HepG2 (cell line): Measurements from ENCODE around the gene MAT2A. TPM values are rescaled to one million over a fixed set of nuclear protein-coding genes. Genes with fewer than 3 reads are reported as not detected.

ENCODE experiments used
- ATF5 ChIP-seq: sonication (generic); formaldehyde crosslinking; IDR thresholded peaks from 2 replicates; pipeline ENCODE4 v1.4.0; 2020; ENCODE audit warnings: mild to moderate bottlenecking, low read depth, missing genetic modification reagents
- BCL6 ChIP-seq: IDR thresholded peaks from 2 replicates; pipeline ENCODE4 v1.6.1; 2016; ENCODE audit warnings: missing genetic modification reagents, missing compliant biosample characterization
- DNMT3B ChIP-seq: conservative IDR thresholded peaks from 2 replicates; pipeline ENCODE4 v1.6.1; 2016; ENCODE audit warnings: missing biosample characterization, control low read depth
- FOXP1 ChIP-seq, 2 experiments: fragments of 450-650 bp in 1 of 2; IDR thresholded peaks; 2 replicates each; pipeline ENCODE4 v1.6.1; 2017 to 2018; ENCODE audit warnings: antibody characterized with exemption in 1 of 2
- HMGXB4 ChIP-seq, 2 experiments: sonication (generic) in 1 of 2; formaldehyde crosslinking in 1 of 2; IDR thresholded peaks; 2 replicates each; pipeline versions ENCODE4 v1.4.0 to v1.6.1; 2018 to 2020; ENCODE audit warnings: missing genetic modification reagents in 2 of 2, borderline replicate concordance in 1 of 2, low read depth in 1 of 2, mild to moderate bottlenecking in 1 of 2, missing biosample characterization in 1 of 2
- IRX3 ChIP-seq: sonication (generic); formaldehyde crosslinking; IDR thresholded peaks from 2 replicates; pipeline ENCODE4 v1.8.1; 2023; ENCODE audit warnings: mild to moderate bottlenecking, low read depth, missing genetic modification reagents, borderline replicate concordance
- JUNB ChIP-seq: sonication (generic); formaldehyde crosslinking; IDR thresholded peaks from 2 replicates; pipeline ENCODE4 v1.8.0; 2022; ENCODE audit warnings: missing genetic modification reagents, mild to moderate bottlenecking, borderline replicate concordance
- KLF6 ChIP-seq: IDR thresholded peaks from 2 replicates; pipeline ENCODE4 v1.8.0; 2016; ENCODE audit warnings: missing biosample characterization, missing genetic modification reagents
- NRL ChIP-seq: sonication (generic); formaldehyde crosslinking; IDR thresholded peaks from 2 replicates; pipeline ENCODE4 v1.5.0; 2020; ENCODE audit warnings: missing genetic modification reagents, mild to moderate bottlenecking, moderate library complexity, borderline replicate concordance
- PHB2 ChIP-seq: fragments of 450-650 bp; IDR thresholded peaks from 2 replicates; pipeline ENCODE4 v1.6.1; 2018; ENCODE audit not compliant: partially characterized antibody
- PHF8 ChIP-seq: sonication (generic); formaldehyde crosslinking; IDR thresholded peaks from 2 replicates; pipeline ENCODE4 v1.5.0; 2020; ENCODE audit warnings: missing genetic modification reagents
- POGK ChIP-seq: sonication (generic); formaldehyde crosslinking; conservative IDR thresholded peaks from 2 replicates; pipeline ENCODE4 v1.8.0; 2022; ENCODE audit warnings: mild to moderate bottlenecking, moderate library complexity, missing genetic modification reagents
- RAD21 ChIP-seq: fragments of 450-650 bp; formaldehyde crosslinking; IDR thresholded peaks from 2 replicates; pipeline ENCODE4 v1.5.0; 2020; ENCODE audit warnings: mild to moderate bottlenecking
- SP140L ChIP-seq: sonication (generic); formaldehyde crosslinking; IDR thresholded peaks from 2 replicates; pipeline ENCODE4 v1.4.0; 2020; ENCODE audit warnings: missing genetic modification reagents, borderline replicate concordance
- TP53 ChIP-seq: sonication (generic); formaldehyde crosslinking; conservative IDR thresholded peaks from 2 replicates; pipeline ENCODE4 v1.4.0; 2020; ENCODE audit warnings: missing genetic modification reagents
- YEATS4 ChIP-seq: sonication (generic); formaldehyde crosslinking; IDR thresholded peaks from 2 replicates; pipeline ENCODE4 v1.4.0; 2020; ENCODE audit warnings: missing genetic modification reagents, borderline replicate concordance
- ZBTB25 ChIP-seq: IDR thresholded peaks from 2 replicates; pipeline ENCODE4 v1.6.1; 2018; ENCODE audit warnings: missing genetic modification reagents
- ZBTB34 ChIP-seq: sonication (generic); formaldehyde crosslinking; IDR thresholded peaks from 2 replicates; pipeline ENCODE4 v1.8.0; 2022; ENCODE audit warnings: mild to moderate bottlenecking, missing genetic modification reagents
- ZNF230 ChIP-seq: sonication (generic); formaldehyde crosslinking; IDR thresholded peaks from 2 replicates; pipeline ENCODE4 v1.4.0; 2020; ENCODE audit warnings: mild to moderate bottlenecking, missing genetic modification reagents
- ZNF563 ChIP-seq: sonication (generic); formaldehyde crosslinking; IDR thresholded peaks from 2 replicates; pipeline ENCODE4 v1.8.0; 2022; ENCODE audit warnings: mild to moderate bottlenecking, moderate library complexity, missing genetic modification reagents
- ZNF605 ChIP-seq: sonication (generic); formaldehyde crosslinking; IDR thresholded peaks from 2 replicates; pipeline ENCODE4 v1.8.0; 2022; ENCODE audit warnings: mild to moderate bottlenecking, missing genetic modification reagents
- ZNF761 ChIP-seq: sonication (generic); formaldehyde crosslinking; conservative IDR thresholded peaks from 2 replicates; pipeline ENCODE4 v1.4.0; 2020; ENCODE audit warnings: mild to moderate bottlenecking, missing genetic modification reagents
- polyA plus RNA-seq, 8 experiments: library from polyadenylated mRNA; depleted of rRNA in 3 of 8; stranded (reverse) in 7 of 8; unstranded in 1 of 8; fragments of >200 nt; fragmentation: Illumina TruSeq in 4 of 8; extraction: Trizol in 4 of 8; gene quantifications; 2 replicates each; pipeline versions ENCODE4 v1.2.1 to v1.2.3, GENCODE V29; 2011 to 2016; ENCODE audit warnings: low read depth in 4 of 8, missing spikeins in 1 of 8, mixed read lengths in 1 of 8; ENCODE audit not compliant: insufficient read depth in 1 of 8
- total RNA-seq, 5 experiments: library from RNA; depleted of rRNA; stranded (reverse); fragments of >200 nt; fragmentation: Illumina TruSeq; extraction: Trizol; gene quantifications; 2 replicates each; pipeline ENCODE4 v1.2.3, GENCODE V29; 2016; ENCODE audit warnings: low read depth in 1 of 5

MAT2A gene
- total and polyA plus RNA-seq, 2 of the 13 experiments (the other 11 are each of a cell fraction or from before 2014, with no cell fraction given), result 155 to 331 TPM

GRCh38 chr2:85539361-85540132 is 579 bp downstream of the MAT2A start (continued):
- TF ChIP-seq ZBTB25 (CRISPR knock-in tag) (no peak), PHB2 (no peak), PHF8 (CRISPR knock-in tag) (no peak; the same call in 1 of the 2 replicates), POGK (CRISPR knock-in tag) (no peak), TP53 (CRISPR knock-in tag) (0 out of 2 replicates have a peak, but pooled peaks have one; percentile 33), ZNF605 (CRISPR knock-in tag) (peak; percentile 70; the same call in 1 of the 2 replicates), ZNF230 (CRISPR knock-in tag) (no peak; the same call in 1 of the 2 replicates), ATF5 (CRISPR knock-in tag) (no peak; the same call in none of the 2 replicates), NRL (CRISPR knock-in tag) (peak; percentile 85; the same call in 1 of the 2 replicates), ZNF563 (CRISPR knock-in tag) (peak; percentile 83), ZNF761 (no peak), ZBTB34 (CRISPR knock-in tag) (no peak), KLF6 (CRISPR knock-in tag) (no peak), SP140L (CRISPR knock-in tag) (no peak), JUNB (CRISPR knock-in tag) (no peak; the same call in none of the 2 replicates), HMGXB4 (CRISPR knock-in tag; IDR thresholded peaks at IDR 0.05; ENCODE audit: borderline replicate concordance in 1 of 2, low read depth in 1 of 2) (peak in 1 of 2 experiments; percentile 16; a peak in 2 of 4 replicates), IRX3 (CRISPR knock-in tag) (peak; percentile 86; the same call in 1 of the 2 replicates), FOXP1 (IDR thresholded peaks at IDR 0.05) (no peak), FOXP1 (CRISPR knock-in tag; IDR thresholded peaks at IDR 0.05) (no peak), BCL6 (CRISPR knock-in tag) (peak; percentile 39), DNMT3B (CRISPR knock-in tag) (no peak; the same call in 1 of the 2 replicates), YEATS4 (peak; percentile 69), RAD21 (CRISPR knock-in tag) (no peak; the same call in 1 of the 2 replicates)
